GM18505 (cell line): Measurements from ENCODE around the gene PRDM16.

Experiments
- ATAC-seq: cut with Tn5 transposase; IDR thresholded peaks from one replicate; pipeline ENCODE4 v1.9.1; 2021; ENCODE audit not compliant: unreplicated experiment
- POLR2A ChIP-seq: IDR thresholded peaks from 4 replicates; pipeline ENCODE4 v1.6.1; 2011; ENCODE audit warnings: borderline replicate concordance; ENCODE audit not compliant: insufficient read depth, insufficient read length; ENCODE audit errors: extremely low read depth

The PRDM16 gene

DNA sequence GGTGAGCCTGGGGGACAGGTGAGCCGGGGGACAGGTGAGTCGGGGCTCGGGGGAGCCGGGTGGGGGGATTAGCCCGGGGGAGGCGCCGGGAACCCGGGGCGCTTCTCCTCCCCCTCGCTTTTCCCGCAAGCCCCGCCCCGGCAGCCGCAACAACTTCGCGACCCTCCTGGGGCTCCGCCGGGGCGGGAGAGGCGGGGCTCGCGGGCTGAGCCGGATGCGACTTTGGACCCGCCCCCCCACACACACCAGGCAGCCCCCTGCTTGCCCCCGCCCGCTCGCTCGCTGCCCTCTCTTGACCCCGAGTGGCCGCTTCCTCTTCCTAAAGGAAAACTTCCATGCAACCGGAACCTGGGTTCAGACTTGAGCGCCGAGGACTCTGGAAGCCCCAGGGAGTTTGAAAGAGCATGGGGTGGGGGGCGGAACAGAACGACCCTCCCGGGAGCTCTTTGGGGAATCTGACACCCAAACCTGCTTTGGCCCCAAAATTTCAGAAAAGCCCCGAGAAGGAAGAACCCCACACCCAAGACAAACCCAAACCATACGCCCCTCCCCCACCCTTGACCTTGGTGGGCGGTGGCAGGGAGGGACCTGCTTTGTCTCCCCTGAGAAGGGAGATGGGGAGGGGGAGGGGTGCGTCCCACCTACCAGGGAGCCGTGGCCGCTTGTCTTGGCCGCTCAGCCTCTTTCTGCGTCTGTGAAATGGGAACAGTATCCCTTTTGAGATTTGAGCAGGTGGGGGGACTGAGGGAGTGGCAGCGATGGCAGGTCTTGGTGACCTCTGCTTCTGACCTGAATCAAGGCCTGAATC is 386.0 kb downstream of the PRDM16 start:
- ATAC-seq = no peak
- no peak for TF ChIP-seq POLR2A

DNA sequence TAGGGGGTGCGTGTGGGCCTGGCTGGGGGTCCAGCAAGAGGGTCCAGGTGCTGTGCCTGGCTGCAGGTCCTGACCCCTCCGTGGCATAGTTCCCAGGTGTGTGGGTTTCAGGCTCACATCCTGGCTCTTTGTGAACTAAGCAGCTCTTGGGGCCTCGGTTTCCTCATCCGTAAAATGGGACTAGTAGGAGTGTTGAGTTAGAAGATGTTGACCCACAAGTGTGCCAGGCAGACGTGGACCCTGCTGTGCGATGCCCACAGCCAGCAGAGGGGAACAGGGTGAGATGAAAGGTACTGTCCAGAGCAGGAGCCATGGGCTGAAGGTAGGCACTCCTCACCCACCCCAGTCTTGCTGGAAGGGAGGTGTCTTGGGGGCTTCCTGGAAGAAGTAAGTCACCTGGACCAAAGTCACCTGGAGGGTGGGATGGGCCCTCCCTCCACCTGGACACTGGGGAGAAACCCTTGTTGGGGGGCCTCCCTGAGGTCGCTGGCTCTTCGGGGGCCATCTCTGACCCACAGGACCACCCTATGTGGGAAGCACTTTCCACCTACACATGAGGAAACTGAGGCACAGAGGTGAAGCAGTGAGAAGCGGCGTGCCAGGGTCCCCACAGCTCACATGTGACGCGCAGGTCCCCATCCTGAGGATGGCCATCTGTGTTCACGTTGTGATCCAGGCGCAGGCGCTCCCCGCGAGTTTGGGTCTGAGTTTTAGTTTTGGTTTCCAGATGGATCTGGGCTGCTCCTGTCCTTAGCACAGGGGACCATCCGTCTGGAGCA is 386.9 kb downstream of the PRDM16 start:
- TF ChIP-seq POLR2A = no peak
- ATAC-seq = no peak

DNA sequence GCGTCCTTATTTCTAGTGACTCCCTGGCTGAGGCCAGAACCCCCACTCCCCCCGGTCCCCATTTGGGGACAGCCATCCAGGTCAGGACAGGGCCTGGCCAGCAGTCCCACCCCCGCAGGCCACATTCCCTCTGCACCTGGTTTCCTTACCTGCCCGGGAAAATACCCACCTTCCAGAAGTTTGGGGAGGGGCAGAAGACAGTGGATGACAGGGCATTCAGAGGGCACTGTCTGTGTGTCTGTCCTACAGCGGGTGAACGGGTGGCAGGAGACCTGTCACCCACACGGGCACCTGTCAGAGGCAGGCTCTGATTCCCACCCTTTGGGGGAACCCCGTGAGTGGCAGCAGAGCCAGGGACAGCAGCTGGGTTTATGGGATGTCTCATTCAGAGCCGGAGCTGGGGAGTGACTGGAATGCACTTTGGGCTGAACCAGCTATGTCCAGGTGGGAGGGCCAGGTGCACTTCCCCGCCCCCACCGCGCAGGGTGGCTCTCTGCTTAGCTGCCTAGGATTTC is 387.5 kb downstream of the PRDM16 start:
- no peak for ATAC-seq

DNA sequence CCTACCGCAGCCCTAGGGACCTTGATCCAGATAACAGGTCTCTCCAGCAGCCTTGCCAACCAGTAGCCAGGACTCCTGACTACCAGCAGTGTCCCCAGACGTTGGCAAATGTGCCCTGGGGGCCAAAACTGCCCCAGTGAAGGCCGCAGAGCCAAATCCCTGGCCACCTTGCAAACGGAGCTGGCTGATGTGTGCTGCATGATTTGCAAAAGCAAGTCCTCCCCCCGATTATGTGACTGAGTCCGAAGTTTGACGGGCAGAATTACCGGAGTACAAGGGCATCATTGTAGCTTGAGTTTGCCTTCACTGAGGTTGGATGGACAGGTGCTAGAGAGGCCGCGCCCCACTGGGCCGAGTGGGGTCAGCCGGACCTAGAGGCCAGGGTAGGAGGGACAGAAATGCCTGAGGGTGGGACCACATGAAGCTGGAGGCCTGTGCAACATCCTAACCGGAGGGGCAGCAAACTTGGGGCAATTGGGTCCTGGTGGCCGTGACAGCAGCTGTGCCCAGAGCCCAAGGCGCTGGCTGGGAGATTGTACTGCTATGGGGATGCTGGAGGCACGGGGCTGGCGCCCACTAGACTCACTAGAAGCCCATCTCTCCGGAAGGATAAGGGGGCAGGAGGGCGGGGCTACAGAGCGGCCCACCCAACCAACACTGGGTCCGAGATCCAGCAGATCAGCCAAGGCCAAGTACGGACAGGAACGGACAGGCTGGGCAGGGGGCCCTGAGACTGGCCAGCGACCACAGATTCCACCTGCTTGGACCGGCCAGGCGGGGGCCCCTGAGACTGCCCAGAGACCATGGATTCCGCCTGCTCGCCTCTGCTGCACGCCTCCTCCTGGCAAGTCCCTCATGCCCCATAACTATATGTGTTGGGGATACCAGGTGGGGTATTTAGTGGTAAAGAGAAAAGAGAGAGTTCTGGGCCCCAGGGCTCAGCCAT is 388.2 kb downstream of the PRDM16 start:
- TF ChIP-seq POLR2A = no peak
- ATAC-seq = no peak

More for the DNA sequence above, 387.5 kb downstream of the PRDM16 start:
- no peak for TF ChIP-seq POLR2A

DNA sequence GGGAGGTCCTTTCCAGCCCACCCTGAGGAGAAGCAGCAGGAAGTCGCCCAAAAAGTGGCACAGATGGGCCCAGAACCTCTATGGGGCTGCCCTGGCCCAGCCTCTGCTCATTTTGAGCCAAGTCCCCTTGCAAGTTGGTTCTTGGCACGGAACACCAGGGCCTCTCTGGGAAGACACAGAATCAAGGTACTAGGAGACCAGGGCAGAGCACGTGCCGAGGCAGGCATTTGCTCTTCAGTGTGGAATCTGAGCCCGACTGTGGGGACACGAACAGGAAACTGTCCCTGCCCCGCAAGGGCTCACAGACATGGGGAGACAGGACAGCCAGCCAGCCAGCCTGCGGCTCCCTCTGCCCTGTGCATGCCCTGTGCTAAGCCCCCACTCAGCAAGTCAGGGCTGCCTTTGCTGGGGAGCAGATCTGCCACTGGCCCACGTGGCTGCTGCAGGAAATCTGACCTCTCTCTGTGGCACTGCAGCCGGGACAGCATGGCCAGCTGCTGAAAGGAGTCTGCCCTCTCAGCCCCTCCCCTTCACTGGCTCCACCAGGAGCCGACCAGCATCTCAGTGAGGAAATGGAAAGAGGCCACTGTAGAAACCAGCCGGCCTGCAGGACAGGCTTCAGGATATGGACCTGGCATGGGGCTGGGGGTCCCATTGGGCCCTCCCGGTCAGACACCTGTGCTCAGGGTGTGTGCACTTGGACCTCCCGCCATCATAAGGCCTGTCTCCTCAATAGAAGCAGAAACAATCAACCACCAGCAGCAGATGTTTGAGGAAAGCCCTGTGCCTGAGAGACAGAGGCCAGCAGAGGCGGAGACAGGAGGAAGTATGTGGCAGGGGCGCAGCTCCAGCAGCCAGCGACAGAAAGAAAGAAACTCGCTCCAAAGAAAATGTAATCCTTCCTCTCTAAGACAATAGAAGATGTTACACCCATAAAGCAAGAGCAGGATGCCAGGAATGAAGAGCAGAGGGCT is 389.2 kb downstream of the PRDM16 start:
- no peak for TF ChIP-seq POLR2A
- no peak for ATAC-seq

DNA sequence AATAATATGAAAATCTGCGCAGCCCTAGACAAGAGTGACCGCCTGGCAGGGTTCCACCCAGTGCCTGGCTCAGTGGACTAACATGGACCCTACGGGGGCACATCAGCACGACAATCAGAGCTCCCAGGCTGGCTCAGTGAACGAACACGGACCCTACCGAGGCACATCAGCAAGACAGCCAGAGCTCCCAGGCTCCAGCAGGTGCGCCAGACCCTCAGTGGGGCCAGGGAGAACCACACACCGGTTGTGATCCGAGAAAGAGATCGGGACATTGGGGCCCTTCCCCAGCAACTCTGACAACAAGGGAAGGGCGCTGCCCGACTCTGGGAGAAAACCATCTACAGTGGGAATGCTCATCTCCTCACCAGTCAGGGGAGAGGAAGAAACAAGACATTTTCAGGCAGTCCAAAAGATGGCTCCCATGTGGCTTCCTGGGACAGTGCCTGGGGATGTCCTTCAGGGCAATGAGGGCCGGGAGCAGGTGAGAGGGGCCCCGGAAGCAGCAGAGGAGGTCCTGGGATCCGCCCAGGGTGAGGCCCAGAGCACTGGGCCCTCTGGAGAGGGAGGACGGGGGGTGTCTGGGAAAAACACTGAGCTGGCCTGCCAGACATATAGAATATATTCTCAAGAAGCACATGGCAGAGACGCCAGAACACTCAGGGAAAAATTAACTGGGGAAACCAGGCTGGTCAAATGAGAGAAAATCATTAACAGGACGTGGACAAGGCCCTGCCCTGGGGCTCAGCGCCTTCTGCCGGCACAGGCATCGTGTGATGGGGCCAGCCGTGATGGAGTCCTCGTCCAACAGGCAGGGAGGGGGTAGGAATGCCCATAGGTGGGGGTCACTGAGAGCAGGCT is 390.3 kb downstream of the PRDM16 start:
- no peak for TF ChIP-seq POLR2A
- no peak for ATAC-seq

DNA sequence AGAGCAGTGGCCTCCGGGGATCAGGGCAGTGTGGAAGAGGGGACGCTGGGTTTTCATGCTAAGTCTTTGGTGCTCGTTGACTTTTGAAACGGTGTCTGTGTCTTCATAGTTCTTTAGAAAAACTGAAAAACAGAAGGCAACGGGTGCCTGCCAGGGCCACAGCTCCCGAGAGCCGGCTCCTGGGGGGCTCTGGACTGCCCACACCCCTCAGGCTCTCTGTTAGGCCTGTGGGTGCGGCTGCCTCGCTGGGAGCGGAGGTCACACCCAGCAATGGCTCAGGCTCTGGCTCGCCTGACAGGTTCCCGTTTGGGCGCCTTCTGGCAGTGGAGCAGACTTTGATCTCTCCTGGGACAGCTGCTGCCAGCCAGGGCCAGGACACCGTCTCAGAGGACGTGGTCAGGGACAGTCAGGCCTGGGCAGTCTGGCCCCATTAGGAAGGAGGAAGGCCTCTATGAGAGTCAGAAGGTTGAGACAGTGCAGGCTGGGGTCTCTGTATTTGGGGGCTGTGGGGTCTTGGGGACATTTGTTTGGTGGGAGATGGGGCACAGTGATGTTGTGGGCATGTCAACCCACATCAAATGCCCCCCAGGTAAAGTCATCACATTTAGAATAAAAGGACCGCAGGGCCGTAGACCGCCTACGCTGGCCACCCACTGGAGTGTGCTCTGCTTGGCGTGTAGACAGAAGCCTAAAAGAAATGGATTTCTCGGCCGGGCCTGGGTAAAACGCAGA is 391.1 kb downstream of the PRDM16 start:
- no peak for TF ChIP-seq POLR2A
- no peak for ATAC-seq

DNA sequence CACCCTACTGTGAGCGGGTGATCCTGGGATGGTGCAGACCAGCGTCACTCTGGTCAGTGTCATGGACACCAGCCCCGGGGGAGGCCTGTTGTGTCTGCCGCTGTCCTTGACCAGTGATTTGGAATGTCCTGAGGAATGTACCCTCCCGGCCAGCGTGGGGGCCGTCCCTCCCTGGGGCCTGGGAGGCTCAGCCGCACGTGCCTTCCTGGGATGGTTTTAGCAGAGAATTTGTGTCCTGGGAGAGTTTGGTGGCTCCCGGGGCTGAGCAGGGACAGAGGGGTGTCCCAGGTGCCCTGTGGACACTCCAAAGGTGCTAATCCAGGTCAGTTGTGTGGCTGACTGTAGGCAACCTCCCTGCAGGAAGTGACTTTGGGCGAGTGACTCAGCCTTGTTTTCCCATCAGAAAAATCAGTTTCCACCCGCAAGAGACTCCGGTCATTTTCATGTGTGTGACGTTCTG is 391.7 kb downstream of the PRDM16 start:
- ATAC-seq = no peak
- TF ChIP-seq POLR2A = no peak

DNA sequence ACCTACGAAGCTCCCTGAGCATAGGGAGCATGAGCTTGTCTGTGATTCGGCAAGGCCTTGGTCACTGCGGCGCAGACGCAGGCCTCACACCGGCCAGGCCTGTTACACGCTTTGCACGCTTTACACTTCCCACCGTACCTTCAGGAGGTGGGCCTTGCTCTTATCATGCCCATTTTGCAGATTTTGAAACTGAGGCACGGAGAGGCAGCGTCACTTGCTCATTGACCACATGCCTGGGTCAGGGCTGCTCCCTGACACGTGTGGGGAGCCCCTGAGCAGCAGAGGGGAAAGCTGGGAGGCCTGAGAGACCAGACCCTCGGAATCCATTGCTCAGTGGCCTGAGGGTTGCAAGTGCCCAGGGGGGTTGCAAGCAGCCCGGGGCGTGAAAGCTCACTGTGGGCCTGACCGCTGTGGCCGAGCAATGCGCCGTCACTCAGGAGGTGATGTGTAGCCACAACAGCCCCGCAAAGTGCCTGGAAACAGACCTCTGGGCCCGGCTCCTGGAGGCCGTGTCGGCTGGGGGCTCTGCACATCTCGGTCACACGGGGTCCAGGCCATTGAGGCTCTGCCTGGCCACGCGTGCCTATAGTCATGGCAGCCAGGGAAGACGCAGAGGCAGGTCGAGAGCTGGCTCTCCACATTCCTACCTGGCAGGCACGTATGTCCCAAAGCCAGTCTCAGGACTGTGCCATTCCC is 392.4 kb downstream of the PRDM16 start:
- ATAC-seq = no peak
- TF ChIP-seq POLR2A = no peak

DNA sequence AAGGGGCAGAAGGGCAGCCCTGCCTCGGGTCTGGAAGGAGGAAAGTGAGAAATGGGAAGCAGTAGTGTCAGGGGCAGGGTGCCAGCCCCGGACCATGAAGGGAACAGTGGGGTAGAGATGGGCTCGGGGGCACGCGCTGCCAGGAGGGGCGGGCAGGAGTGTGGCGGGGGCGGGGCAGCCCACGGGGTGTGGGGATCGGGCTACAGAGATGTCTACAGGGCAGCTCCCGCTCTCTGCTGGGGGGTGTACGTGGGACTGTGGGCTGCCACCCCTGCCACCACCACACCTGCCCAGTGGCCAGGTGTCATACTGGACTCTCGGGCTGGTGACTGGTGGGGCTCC is 392.9 kb downstream of the PRDM16 start:
- TF ChIP-seq POLR2A = no peak
- no peak for ATAC-seq

DNA sequence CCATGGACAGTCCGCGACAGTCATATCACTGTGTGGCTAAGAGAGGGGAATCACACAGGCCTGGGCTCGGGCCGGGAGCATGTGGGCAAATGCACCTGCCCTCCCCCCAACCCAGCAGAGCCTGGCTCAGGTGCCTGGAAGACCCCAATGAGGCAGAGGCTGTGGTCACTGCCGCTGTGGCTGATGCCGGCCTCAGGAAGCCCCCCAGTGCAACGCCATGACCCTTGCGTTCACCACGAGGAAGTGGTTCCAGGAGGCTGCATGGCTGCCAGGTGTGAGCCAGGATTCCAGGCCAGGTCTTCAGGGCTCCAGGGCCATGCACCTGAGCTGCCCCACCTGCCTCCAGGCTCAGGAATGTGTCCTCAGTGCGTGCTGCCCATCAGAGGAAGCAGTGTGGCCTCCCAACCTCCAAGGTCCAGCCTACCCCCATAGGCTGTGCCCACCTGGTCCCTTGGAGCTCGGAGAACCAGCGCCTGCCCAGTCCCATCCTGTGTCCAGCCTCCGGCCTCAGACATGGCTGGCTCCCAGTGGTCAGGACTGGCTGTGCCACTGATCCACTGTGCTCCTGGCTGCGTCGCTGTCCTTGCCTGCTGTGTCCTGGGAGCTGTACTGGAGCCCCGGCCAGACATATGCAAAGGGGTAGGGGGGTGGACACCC is 393.5 kb downstream of the PRDM16 start:
- TF ChIP-seq POLR2A = no peak
- ATAC-seq = no peak
